HepG2 (cell line): ENCODE data around the gene DPY30. TPM values are rescaled to one million over a fixed set of nuclear protein-coding genes. Genes with fewer than 3 reads are reported as not detected.

Experiments used
- CENPX ChIP-seq: sonication (generic); formaldehyde crosslinking; IDR thresholded peaks from 2 replicates; pipeline ENCODE4 v1.9.0; 2021; ENCODE audit warnings: mild to moderate bottlenecking, missing genetic modification reagents, moderate library complexity
- FIP1L1 ChIP-seq: fragments of 200-400 bp; formaldehyde crosslinking; IDR thresholded peaks from 2 replicates; pipeline ENCODE4 v1.6.1; 2018; ENCODE audit warnings: low read depth, mild to moderate bottlenecking, low read length, moderate library complexity, borderline replicate concordance; ENCODE audit not compliant: insufficient read depth
- FOXO4 ChIP-seq: sonication (generic); formaldehyde crosslinking; conservative IDR thresholded peaks from 2 replicates; pipeline ENCODE4 v1.8.1; 2023; ENCODE audit warnings: missing genetic modification reagents
- HOXA5 ChIP-seq: sonication (generic); formaldehyde crosslinking; IDR thresholded peaks from 2 replicates; pipeline ENCODE4 v1.4.0; 2020; ENCODE audit warnings: missing genetic modification reagents
- IRF9 ChIP-seq: sonication (generic); formaldehyde crosslinking; IDR thresholded peaks from 2 replicates; pipeline ENCODE4 v1.8.0; 2022; ENCODE audit warnings: missing genetic modification reagents, mild to moderate bottlenecking, borderline replicate concordance
- KDM5A ChIP-seq: fragments of 200-600 bp; sonication (generic); IDR thresholded peaks from 2 replicates; pipeline ENCODE4 v1.7.0; 2018; ENCODE audit warnings: antibody characterized with exemption, mild to moderate bottlenecking, low read length, borderline replicate concordance
- MIER2 ChIP-seq: IDR thresholded peaks from 2 replicates; pipeline ENCODE4 v1.6.1; 2016; ENCODE audit warnings: missing biosample characterization, missing genetic modification reagents
- NCOA1 ChIP-seq: sonication (generic); formaldehyde crosslinking; IDR thresholded peaks from 2 replicates; pipeline ENCODE4 v1.9.0; 2021; ENCODE audit warnings: missing genetic modification reagents
- NFIB ChIP-seq: sonication (generic); formaldehyde crosslinking; IDR thresholded peaks from 2 replicates; pipeline ENCODE4 v1.9.0; 2021; ENCODE audit warnings: missing genetic modification reagents, mild to moderate bottlenecking, borderline replicate concordance
- NR1H2 ChIP-seq: sonication (generic); formaldehyde crosslinking; IDR thresholded peaks from 2 replicates; pipeline ENCODE4 v1.8.1; 2022; ENCODE audit warnings: low read depth, missing genetic modification reagents, borderline replicate concordance
- SMARCC2 ChIP-seq: fragments of 450-650 bp; IDR thresholded peaks from 2 replicates; pipeline ENCODE4 v1.6.1; 2017; ENCODE audit warnings: antibody characterized with exemption, mild to moderate bottlenecking
- SP5 ChIP-seq: IDR thresholded peaks from 2 replicates; pipeline ENCODE4 v1.6.1; 2016; ENCODE audit warnings: low read depth, borderline replicate concordance
- TCF12 ChIP-seq, 2 experiments: fragments of 450-650 bp in 1 of 2; sonication (generic) in 1 of 2; formaldehyde crosslinking in 1 of 2; IDR thresholded peaks; 2 replicates each; pipeline versions ENCODE4 v1.6.1 to v1.8.0; 2017 to 2022; ENCODE audit warnings: antibody characterized with exemption in 1 of 2, mild to moderate bottlenecking in 1 of 2, missing genetic modification reagents in 1 of 2, moderate library complexity in 1 of 2
- ZBTB1 ChIP-seq: sonication (generic); formaldehyde crosslinking; IDR thresholded peaks from 2 replicates; pipeline ENCODE4 v1.4.0; 2020; ENCODE audit warnings: missing genetic modification reagents, borderline replicate concordance
- ZNF263 ChIP-seq: sonication (generic); formaldehyde crosslinking; IDR thresholded peaks from 2 replicates; pipeline ENCODE4 v1.4.0; 2020; ENCODE audit warnings: missing genetic modification reagents
- ZNF691 ChIP-seq: sonication (generic); formaldehyde crosslinking; IDR thresholded peaks from 2 replicates; pipeline ENCODE4 v1.4.0; 2020; ENCODE audit warnings: missing genetic modification reagents, low read depth, mild to moderate bottlenecking, borderline replicate concordance
- ZNF75D ChIP-seq: sonication (generic); formaldehyde crosslinking; IDR thresholded peaks from 2 replicates; pipeline ENCODE4 v1.8.1; 2023; ENCODE audit warnings: missing genetic modification reagents, mild to moderate bottlenecking, borderline replicate concordance
- ZNF777 ChIP-seq: sonication (generic); formaldehyde crosslinking; IDR thresholded peaks from 2 replicates; pipeline ENCODE4 v1.4.0; 2020; ENCODE audit warnings: missing genetic modification reagents
- polyA plus RNA-seq, 8 experiments: library from polyadenylated mRNA; depleted of rRNA in 3 of 8; stranded (reverse) in 7 of 8; unstranded in 1 of 8; fragments of >200 nt; fragmentation: Illumina TruSeq in 4 of 8; extraction: Trizol in 4 of 8; gene quantifications; 2 replicates each; pipeline versions ENCODE4 v1.2.1 to v1.2.3, GENCODE V29; 2011 to 2016; ENCODE audit warnings: low read depth in 4 of 8, missing spikeins in 1 of 8, mixed read lengths in 1 of 8; ENCODE audit not compliant: insufficient read depth in 1 of 8
- total RNA-seq, 5 experiments: library from RNA; depleted of rRNA; stranded (reverse); fragments of >200 nt; fragmentation: Illumina TruSeq; extraction: Trizol; gene quantifications; 2 replicates each; pipeline ENCODE4 v1.2.3, GENCODE V29; 2016; ENCODE audit warnings: low read depth in 1 of 5
- TF ChIP-seq, protein P1 (sequence below): sonication (generic); formaldehyde crosslinking; IDR thresholded peaks from 2 replicates; pipeline ENCODE4 v1.4.0; 2020; ENCODE audit warnings: missing genetic modification reagents, borderline replicate concordance
- TF ChIP-seq, protein P2 (sequence below): sonication (generic); formaldehyde crosslinking; IDR thresholded peaks from 2 replicates; pipeline ENCODE4 v1.4.0; 2020; ENCODE audit warnings: missing genetic modification reagents, borderline replicate concordance

The DPY30 gene
- total and polyA plus RNA-seq, 2 of the 13 experiments (the other 11 are each of a cell fraction or from before 2014, with no cell fraction given): 98.1 to 118 TPM

DNA sequence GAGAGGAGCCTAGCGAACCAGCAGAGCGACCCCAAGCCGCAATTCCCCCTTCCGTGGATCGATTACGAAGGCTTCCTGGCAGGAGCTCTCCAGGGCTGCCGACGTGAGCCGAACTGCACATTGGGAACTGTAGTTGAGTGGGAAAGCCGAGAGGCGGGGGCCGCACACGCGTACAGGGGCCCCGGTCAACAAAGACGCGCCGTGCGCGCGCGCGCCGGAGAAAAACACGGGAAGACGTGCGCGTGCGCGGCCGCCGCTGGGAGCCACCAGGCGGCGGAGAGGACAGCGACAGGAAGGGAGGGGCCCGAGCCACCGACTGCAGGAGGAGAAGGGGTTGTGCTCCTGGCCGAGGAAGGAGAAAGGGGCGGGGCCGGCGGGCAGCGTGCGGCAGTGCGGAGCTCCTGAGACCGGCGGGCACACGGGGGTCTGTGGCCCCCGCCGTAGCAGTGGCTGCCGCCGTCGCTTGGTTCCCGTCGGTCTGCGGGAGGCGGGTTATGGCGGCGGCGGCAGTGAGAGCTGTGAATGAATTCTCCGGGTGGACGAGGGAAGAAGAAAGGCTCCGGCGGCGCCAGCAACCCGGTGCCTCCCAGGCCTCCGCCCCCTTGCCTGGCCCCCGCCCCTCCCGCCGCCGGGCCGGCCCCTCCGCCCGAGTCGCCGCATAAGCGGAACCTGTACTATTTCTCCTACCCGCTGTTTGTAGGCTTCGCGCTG lies 23.9 kb upstream of the DPY30 start, which contains the start of gene SPAST (continued):
- TF ChIP-seq HOXA5 (CRISPR knock-in tag): peak; percentile 14
- TF ChIP-seq ZNF263 (CRISPR knock-in tag): peak; percentile 98
- TF ChIP-seq IRF9 (CRISPR knock-in tag): peak; percentile 85
- TF ChIP-seq, protein P1, sequence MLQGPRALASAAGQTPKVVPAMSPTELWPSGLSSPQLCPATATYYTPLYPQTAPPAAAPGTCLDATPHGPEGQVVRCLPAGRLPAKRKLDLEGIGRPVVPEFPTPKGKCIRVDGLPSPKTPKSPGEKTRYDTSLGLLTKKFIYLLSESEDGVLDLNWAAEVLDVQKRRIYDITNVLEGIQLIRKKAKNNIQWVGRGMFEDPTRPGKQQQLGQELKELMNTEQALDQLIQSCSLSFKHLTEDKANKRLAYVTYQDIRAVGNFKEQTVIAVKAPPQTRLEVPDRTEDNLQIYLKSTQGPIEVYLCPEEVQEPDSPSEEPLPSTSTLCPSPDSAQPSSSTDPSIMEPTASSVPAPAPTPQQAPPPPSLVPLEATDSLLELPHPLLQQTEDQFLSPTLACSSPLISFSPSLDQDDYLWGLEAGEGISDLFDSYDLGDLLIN (CRISPR knock-in tag): peak; percentile 80; the same call in 1 of the 2 replicates
- TF ChIP-seq NR1H2 (CRISPR knock-in tag): no peak
- no peak for TF ChIP-seq ZNF75D (CRISPR knock-in tag)
- TF ChIP-seq, protein P2, sequence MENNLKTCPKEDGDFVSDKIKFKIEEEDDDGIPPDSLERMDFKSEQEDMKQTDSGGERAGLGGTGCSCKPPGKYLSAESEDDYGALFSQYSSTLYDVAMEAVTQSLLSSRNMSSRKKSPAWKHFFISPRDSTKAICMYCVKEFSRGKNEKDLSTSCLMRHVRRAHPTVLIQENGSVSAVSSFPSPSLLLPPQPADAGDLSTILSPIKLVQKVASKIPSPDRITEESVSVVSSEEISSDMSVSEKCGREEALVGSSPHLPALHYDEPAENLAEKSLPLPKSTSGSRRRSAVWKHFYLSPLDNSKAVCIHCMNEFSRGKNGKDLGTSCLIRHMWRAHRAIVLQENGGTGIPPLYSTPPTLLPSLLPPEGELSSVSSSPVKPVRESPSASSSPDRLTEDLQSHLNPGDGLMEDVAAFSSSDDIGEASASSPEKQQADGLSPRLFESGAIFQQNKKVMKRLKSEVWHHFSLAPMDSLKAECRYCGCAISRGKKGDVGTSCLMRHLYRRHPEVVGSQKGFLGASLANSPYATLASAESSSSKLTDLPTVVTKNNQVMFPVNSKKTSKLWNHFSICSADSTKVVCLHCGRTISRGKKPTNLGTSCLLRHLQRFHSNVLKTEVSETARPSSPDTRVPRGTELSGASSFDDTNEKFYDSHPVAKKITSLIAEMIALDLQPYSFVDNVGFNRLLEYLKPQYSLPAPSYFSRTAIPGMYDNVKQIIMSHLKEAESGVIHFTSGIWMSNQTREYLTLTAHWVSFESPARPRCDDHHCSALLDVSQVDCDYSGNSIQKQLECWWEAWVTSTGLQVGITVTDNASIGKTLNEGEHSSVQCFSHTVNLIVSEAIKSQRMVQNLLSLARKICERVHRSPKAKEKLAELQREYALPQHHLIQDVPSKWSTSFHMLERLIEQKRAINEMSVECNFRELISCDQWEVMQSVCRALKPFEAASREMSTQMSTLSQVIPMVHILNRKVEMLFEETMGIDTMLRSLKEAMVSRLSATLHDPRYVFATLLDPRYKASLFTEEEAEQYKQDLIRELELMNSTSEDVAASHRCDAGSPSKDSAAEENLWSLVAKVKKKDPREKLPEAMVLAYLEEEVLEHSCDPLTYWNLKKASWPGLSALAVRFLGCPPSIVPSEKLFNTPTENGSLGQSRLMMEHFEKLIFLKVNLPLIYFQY: 0 out of 2 replicates have a peak, but pooled peaks have one; percentile 47
- 0 out of 2 replicates have a peak, but pooled peaks have one; percentile 72 for TF ChIP-seq FIP1L1
- TF ChIP-seq ZNF691 (CRISPR knock-in tag): peak; percentile 96
- no peak for TF ChIP-seq MIER2
- TF ChIP-seq SP5 (CRISPR knock-in tag): peak; percentile 91
- peak; percentile 72 for TF ChIP-seq ZNF777
- peak; percentile 76; the same call in 1 of the 2 replicates for TF ChIP-seq NCOA1 (CRISPR knock-in tag)
- TF ChIP-seq SMARCC2: no peak
- TF ChIP-seq CENPX (CRISPR knock-in tag): no peak
- TF ChIP-seq ZBTB1 (CRISPR knock-in tag): no peak
- TF ChIP-seq FOXO4 (CRISPR knock-in tag): no peak
- peak; percentile 69; the same call in 1 of the 2 replicates for TF ChIP-seq KDM5A
- TF ChIP-seq TCF12 (IDR thresholded peaks at IDR 0.05): no peak
- 0 out of 2 replicates have a peak, but pooled peaks have one; percentile 13 for TF ChIP-seq TCF12 (CRISPR knock-in tag; IDR thresholded peaks at IDR 0.05)
- TF ChIP-seq NFIB (CRISPR knock-in tag): no peak
